Measurements from ENCODE around the gene KRT39.

The KRT39 gene

GRCh38 chr17:40981115-40981514, 14.4 kb upstream of the KRT39 start:
- H3K27ac ChIP-seq: no peak overlapping the region

GRCh38 chr17:40980596-40980995, 13.8 kb upstream of the KRT39 start:
- DNase-seq (ENCODE audit: low read depth, low spot score): no peak
- no peak overlapping the region for H3K27ac ChIP-seq

More at GRCh38 chr17:40981115-40981514, 14.4 kb upstream of the KRT39 start:
- DNase-seq (ENCODE audit: low read depth, low spot score): no peak

- no peak for DNase-seq (ENCODE audit: low read depth, low spot score)
- no peak overlapping the region for H3K27ac ChIP-seq
Measured at GRCh38 chr17:40980117-40980516, 13.4 kb upstream of the KRT39 start.

GRCh38 chr17:40978575-40979151, 11.9 kb upstream of the KRT39 start:
- no peak overlapping the region for H3K27ac ChIP-seq
- no peak for DNase-seq (ENCODE audit: low read depth, low spot score)

GRCh38 chr17:40975516-40975915, 8.8 kb upstream of the KRT39 start:
- DNase-seq (ENCODE audit: low read depth, low spot score): no peak

GRCh38 chr17:40974366-40974765, 7.6 kb upstream of the KRT39 start:
- DNase-seq (ENCODE audit: low read depth, low spot score): no peak
- no peak overlapping the region for H3K27ac ChIP-seq

More at GRCh38 chr17:40975516-40975915, 8.8 kb upstream of the KRT39 start:
- H3K27ac ChIP-seq: no peak overlapping the region

GRCh38 chr17:40967582-40967981, 834 bp upstream of the KRT39 start:
- H3K27ac ChIP-seq: no peak overlapping the region
- no peak for DNase-seq (ENCODE audit: low read depth, low spot score)

- peak overlapping the region; percentile 19 for H3K27ac ChIP-seq
- no peak for DNase-seq (ENCODE audit: low read depth, low spot score)
Measured at GRCh38 chr17:40963838-40964237, 2.9 kb downstream of the KRT39 start.

- no peak for DNase-seq (ENCODE audit: low read depth, low spot score)
- no peak overlapping the region for H3K27ac ChIP-seq
Measured at GRCh38 chr17:40962059-40962561, 4.6 kb downstream of the KRT39 start.

GRCh38 chr17:40961591-40961990, 5.2 kb downstream of the KRT39 start:
- DNase-seq (ENCODE audit: low read depth, low spot score): no peak
- H3K27ac ChIP-seq: no peak overlapping the region

GRCh38 chr17:40960144-40960543, 6.6 kb downstream of the KRT39 start:
- no peak for DNase-seq (ENCODE audit: low read depth, low spot score)

GRCh38 chr17:40958086-40958953, 8.4 kb downstream of the KRT39 start:
- H3K27ac ChIP-seq: peak overlapping the region; percentile 97
- DNase-seq (ENCODE audit: low read depth, low spot score): peak; percentile 65

More at GRCh38 chr17:40960144-40960543, 6.6 kb downstream of the KRT39 start:
- no peak overlapping the region for H3K27ac ChIP-seq

- DNase-seq (ENCODE audit: low read depth, low spot score): peak; percentile 99
- H3K27ac ChIP-seq: peak overlapping the region; percentile 97
Measured at GRCh38 chr17:40956401-40957254, 10.1 kb downstream of the KRT39 start.

GRCh38 chr17:40953881-40954280, 12.9 kb downstream of the KRT39 start:
- DNase-seq (ENCODE audit: low read depth, low spot score): peak; percentile 99

GRCh38 chr17:40952661-40953060, 14.1 kb downstream of the KRT39 start:
- H3K27ac ChIP-seq: peak overlapping the region; percentile 97
- DNase-seq (ENCODE audit: low read depth, low spot score): peak; percentile 95

More at GRCh38 chr17:40953881-40954280, 12.9 kb downstream of the KRT39 start:
- H3K27ac ChIP-seq: peak overlapping the region; percentile 97

GRCh38 chr17:40952154-40952553, 14.6 kb downstream of the KRT39 start:
- DNase-seq (ENCODE audit: low read depth, low spot score): no peak
- peak overlapping the region; percentile 97 for H3K27ac ChIP-seq

GRCh38 chr17:40951011-40951622, 15.6 kb downstream of the KRT39 start:
- DNase-seq (ENCODE audit: low read depth, low spot score): no peak
- peak overlapping the region; percentile 97 for H3K27ac ChIP-seq

- no peak for DNase-seq (ENCODE audit: low read depth, low spot score)
- no peak overlapping the region for H3K27ac ChIP-seq
Measured at GRCh38 chr17:40950176-40950575, 16.6 kb downstream of the KRT39 start.

GRCh38 chr17:40949418-40949817, 17.3 kb downstream of the KRT39 start:
- H3K27ac ChIP-seq: no peak overlapping the region
- DNase-seq (ENCODE audit: low read depth, low spot score): no peak

- H3K27ac ChIP-seq: no peak overlapping the region
- no peak for DNase-seq (ENCODE audit: low read depth, low spot score)
Measured at GRCh38 chr17:40947929-40948328, 18.8 kb downstream of the KRT39 start.

All from epithelial cell of prostate (primary cell).